CD14-positive monocyte (primary cell): ENCODE data around the gene HSPB6. TPM values are rescaled to one million over a fixed set of nuclear protein-coding genes. Genes with fewer than 3 reads are reported as not detected.

ENCODE experiments used
- DNase-seq, 3 donors: peaks; one replicate each; pipeline ENCODE4 v3.0.0-alpha.2; 2011 to 2022
- H2AFZ ChIP-seq: 2 replicates; pipeline ENCODE4 v1.6.0; 2012; ENCODE audit warnings: mild to moderate bottlenecking, low read depth, low read length, inconsistent platforms; ENCODE audit not compliant: insufficient read depth, poor library complexity, severe bottlenecking
- H3K27ac ChIP-seq, 2 donors: 1 replicate in 1 of 2; 2 replicates in 1 of 2; pipeline ENCODE4 v1.5.1; 2012 to 2013; ENCODE audit warnings: low read length in 2 of 2, control low read depth in 1 of 2, inconsistent platforms in 1 of 2, low read depth in 1 of 2, mild to moderate bottlenecking in 1 of 2
- H3K27me3 ChIP-seq, 2 donors: one replicate each; pipeline versions ENCODE4 v1.6.0 to v1.6.1; 2011 to 2013; ENCODE audit warnings: low read length in 2 of 2; ENCODE audit not compliant: control insufficient read depth in 2 of 2, insufficient read depth in 2 of 2
- H3K36me3 ChIP-seq, 2 donors: replicated peaks in 1 of 2; 1 replicate in 1 of 2; 2 replicates in 1 of 2; pipeline versions ENCODE4 v1.5.1 to v1.6.1; 2012 to 2013; ENCODE audit warnings: low read length in 2 of 2, control low read depth in 1 of 2, inconsistent platforms in 1 of 2, mild to moderate bottlenecking in 1 of 2; ENCODE audit not compliant: insufficient read depth in 2 of 2, control insufficient read depth in 1 of 2
- H3K4me1 ChIP-seq, 2 donors: 1 replicate in 1 of 2; 2 replicates in 1 of 2; pipeline versions ENCODE4 v1.5.1 to v1.6.1; 2012 to 2013; ENCODE audit warnings: low read length in 2 of 2, control low read depth in 1 of 2, inconsistent platforms in 1 of 2, mild to moderate bottlenecking in 1 of 2, moderate library complexity in 1 of 2; ENCODE audit not compliant: insufficient read depth in 2 of 2, control insufficient read depth in 1 of 2
- H3K4me2 ChIP-seq: replicated peaks from 2 replicates; pipeline ENCODE3; 2012; ENCODE audit warnings: low read length, moderate library complexity, mild to moderate bottlenecking; ENCODE audit not compliant: poor library complexity, severe bottlenecking; ENCODE audit errors: extremely low read depth
- H3K4me3 ChIP-seq, 3 experiments: fragments of 200-600 bp in 1 of 3; sonication (generic) in 1 of 3; replicated peaks in 1 of 3; 1 replicate in 2 of 3; 2 replicates in 1 of 3; pipeline ENCODE4 v1.5.1; 2011 to 2013; ENCODE audit warnings: low read length in 3 of 3, mild to moderate bottlenecking in 3 of 3, control low read depth in 2 of 3, low read depth in 2 of 3, inconsistent platforms in 1 of 3, moderate library complexity in 1 of 3
- H3K79me2 ChIP-seq: 2 replicates; pipeline ENCODE4 v1.6.0; 2012; ENCODE audit warnings: mild to moderate bottlenecking, control low read depth, inconsistent platforms, low read length, moderate library complexity; ENCODE audit not compliant: insufficient read depth
- H3K9ac ChIP-seq: 2 replicates; pipeline ENCODE4 v1.6.0; 2017; ENCODE audit warnings: low read length, mild to moderate bottlenecking; ENCODE audit not compliant: insufficient read depth, poor library complexity, severe bottlenecking
- H3K9me3 ChIP-seq, 2 donors: replicated peaks in 1 of 2; 1 replicate in 1 of 2; 2 replicates in 1 of 2; pipeline versions ENCODE4 v1.5.1 to v1.6.1; 2012 to 2013; ENCODE audit warnings: low read length in 2 of 2, control low read depth in 1 of 2; ENCODE audit not compliant: control insufficient read depth in 1 of 2, insufficient read depth in 1 of 2
- H4K20me1 ChIP-seq: 2 replicates; pipeline ENCODE4 v1.6.0; 2012; ENCODE audit warnings: mild to moderate bottlenecking, low read length, control low read depth, moderate library complexity; ENCODE audit not compliant: insufficient read depth
- H3K27ac Mint-ChIP-seq, 7 donors: one replicate each; pipeline ENCODE4 v1.8.0; 2020; ENCODE audit warnings: mild to moderate bottlenecking in 7 of 7, mixed read lengths in 7 of 7, moderate library complexity in 6 of 7, inconsistent platforms in 2 of 7
- H3K27me3 Mint-ChIP-seq, 3 donors: one replicate each; pipeline ENCODE4 v1.8.0; 2021 to 2022; ENCODE audit warnings: low read depth in 3 of 3, mild to moderate bottlenecking in 3 of 3, mixed read lengths in 3 of 3, moderate library complexity in 3 of 3, inconsistent platforms in 1 of 3
- H3K36me3 Mint-ChIP-seq, 2 donors: one replicate each; pipeline ENCODE4 v1.8.0; 2020; ENCODE audit warnings: mixed read lengths in 2 of 2, inconsistent platforms in 1 of 2, mild to moderate bottlenecking in 1 of 2
- H3K4me1 Mint-ChIP-seq: one replicate; pipeline ENCODE4 v1.8.0; 2020; ENCODE audit warnings: mild to moderate bottlenecking, mixed read lengths
- H3K4me3 Mint-ChIP-seq, 2 donors: one replicate each; pipeline ENCODE4 v1.8.0; 2020; ENCODE audit warnings: mild to moderate bottlenecking in 2 of 2, mixed read lengths in 2 of 2, moderate library complexity in 1 of 2
- H3K9me3 Mint-ChIP-seq, 7 donors: one replicate each; pipeline ENCODE4 v1.8.0; 2020 to 2022; ENCODE audit warnings: mixed read lengths in 7 of 7, mild to moderate bottlenecking in 6 of 7, moderate library complexity in 6 of 7, inconsistent platforms in 2 of 7
- WGBS: methylation state at CpG from one replicate; pipeline ENCODE4 v1.1.5; 2013; ENCODE audit warnings: missing lambda C conversion rate; ENCODE audit not compliant: insufficient coverage; 5-methylcytosine and 5-hydroxymethylcytosine counted together
- intact Hi-C, 2 donors: fragments of 100-400 bp; cut with micrococcal nuclease; formaldehyde crosslinking; loops; one replicate each; pipeline versions ENCODE4 v1.15.0 to v1.15.1; 2023
- polyA plus RNA-seq, 3 donors: library from polyadenylated mRNA; depleted of rRNA in 1 of 3; unstranded in 2 of 3; stranded (reverse) in 1 of 3; fragments of 300-500 nt in 2 of 3; fragments of >200 nt in 1 of 3; fragmentation: Illumina TruSeq in 2 of 3; gene quantifications; 1 replicate in 2 of 3; 2 replicates in 1 of 3; pipeline ENCODE4 v1.2.3, GENCODE V29; 2012 to 2021
- TF ChIP-seq, protein P1 (sequence below): fragments of 200-600 bp; IDR thresholded peaks from one replicate; pipeline ENCODE4 v1.8.0; 2022; ENCODE audit warnings: antibody characterized with exemption, mild to moderate bottlenecking

The HSPB6 gene
- polyA plus RNA-seq, 3 donors: not detected

DNA sequence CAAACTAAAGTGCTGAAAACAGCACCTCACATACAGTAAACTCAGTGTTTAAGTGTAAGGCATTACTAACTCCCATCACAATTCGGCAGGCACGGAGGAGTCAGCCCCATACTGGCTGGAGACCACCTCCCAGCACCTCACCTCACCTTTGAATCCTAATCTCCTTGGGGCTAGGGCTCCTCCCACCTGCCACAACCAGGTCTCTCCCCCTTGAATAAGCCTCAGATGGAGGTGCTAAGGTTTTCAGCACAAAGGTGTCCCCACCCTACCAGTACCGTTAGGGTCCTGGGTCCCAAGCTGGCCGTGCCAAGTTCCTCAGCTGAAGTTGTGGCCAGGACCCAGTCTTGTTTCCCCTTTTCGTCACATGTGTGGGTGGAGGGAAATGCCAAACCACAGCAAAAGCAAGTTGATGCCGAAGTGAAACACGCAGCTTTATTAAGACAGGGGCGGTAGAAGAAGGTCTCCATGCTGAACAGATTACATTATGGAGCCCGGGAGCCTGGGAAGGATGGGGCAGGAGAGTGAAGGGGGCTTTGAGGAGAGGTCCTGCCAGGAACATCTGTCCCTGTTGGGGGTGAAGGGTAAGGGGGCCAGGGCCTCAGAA, 14.6 kb downstream of the HSPB6 start, which contains the start of gene IGFLR1:
Gene IGFLR1, minus strand, starts transcription at position 332 of the 604 bp plus-strand sequence. CDS start 1,272 bp downstream, outside the sequence.
- H3K36me3 Mint-ChIP-seq: peaks cover 21 to 33% of the 10 kb centered on the region in 2 donors
- TF ChIP-seq, protein P1, sequence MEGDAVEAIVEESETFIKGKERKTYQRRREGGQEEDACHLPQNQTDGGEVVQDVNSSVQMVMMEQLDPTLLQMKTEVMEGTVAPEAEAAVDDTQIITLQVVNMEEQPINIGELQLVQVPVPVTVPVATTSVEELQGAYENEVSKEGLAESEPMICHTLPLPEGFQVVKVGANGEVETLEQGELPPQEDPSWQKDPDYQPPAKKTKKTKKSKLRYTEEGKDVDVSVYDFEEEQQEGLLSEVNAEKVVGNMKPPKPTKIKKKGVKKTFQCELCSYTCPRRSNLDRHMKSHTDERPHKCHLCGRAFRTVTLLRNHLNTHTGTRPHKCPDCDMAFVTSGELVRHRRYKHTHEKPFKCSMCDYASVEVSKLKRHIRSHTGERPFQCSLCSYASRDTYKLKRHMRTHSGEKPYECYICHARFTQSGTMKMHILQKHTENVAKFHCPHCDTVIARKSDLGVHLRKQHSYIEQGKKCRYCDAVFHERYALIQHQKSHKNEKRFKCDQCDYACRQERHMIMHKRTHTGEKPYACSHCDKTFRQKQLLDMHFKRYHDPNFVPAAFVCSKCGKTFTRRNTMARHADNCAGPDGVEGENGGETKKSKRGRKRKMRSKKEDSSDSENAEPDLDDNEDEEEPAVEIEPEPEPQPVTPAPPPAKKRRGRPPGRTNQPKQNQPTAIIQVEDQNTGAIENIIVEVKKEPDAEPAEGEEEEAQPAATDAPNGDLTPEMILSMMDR: no peak
- Histone ChIP-seq H2AFZ (peak within 1 kb of the TSS; percentile 79), H3K9me3 (no peaks in the 10 kb centered on the region), H3K4me3 (peak within 1 kb of the TSS; percentile 62 to 100 (median 89)), H3K36me3 (peaks cover 22 to 24% of the 10 kb centered on the region in 2 donors), H3K9ac (peak within 1 kb of the TSS; percentile 60), H4K20me1 (peaks cover 31% of the 10 kb centered on the region), H3K27me3 (no peaks in the 10 kb centered on the region), H3K4me1 (peaks cover 54 to 68% of the 10 kb centered on the region in 2 donors), H3K79me2 (peaks cover 52% of the 10 kb centered on the region), H3K4me2 (peak within 1 kb of the TSS; percentile 100), H3K27ac (peak within 1 kb of the TSS; percentile 84 to 90)
- intact Hi-C loops: loop anchor here (5.0 to 10.0 kb wide), 8 partner anchors 35 to 1593 kb away; partner anchors contain the start of genes ARHGAP33 (in 1 of the 2), CAPNS1 (in 1 of the 2), COX6B1 (in 1 of the 2) and ETV2 (in 1 of the 2)
- peak within 1 kb of the TSS; percentile 90 to 96 for H3K4me3 Mint-ChIP-seq
- 1% methylated on average over 7 of the region's 9 CpGs for WGBS
- peak within 1 kb of the TSS; percentile 96 to 98 (median 97) for H3K27ac Mint-ChIP-seq
- H3K4me1 Mint-ChIP-seq: peaks cover 50% of the 10 kb centered on the region
- DNase-seq: peak; percentile 77 to 88 (median 78)
- H3K9me3 Mint-ChIP-seq: no peaks in the 10 kb centered on the region
- no peaks in the 10 kb centered on the region for H3K27me3 Mint-ChIP-seq

DNA sequence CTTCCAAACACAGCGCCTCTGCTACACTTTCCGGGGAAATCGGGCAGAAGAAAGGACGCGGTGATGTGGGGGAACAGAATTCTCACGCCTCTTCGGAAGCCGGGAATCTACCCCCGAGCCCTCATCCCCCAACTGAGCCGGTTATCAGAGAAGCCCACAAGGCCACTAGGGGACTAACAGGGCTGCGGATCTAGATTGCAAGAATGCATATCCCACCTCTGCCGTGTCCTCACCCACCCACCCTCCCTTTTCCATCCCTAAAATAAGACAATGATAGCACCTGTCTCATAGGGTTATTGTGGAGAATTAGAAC, 15.7 kb downstream of the HSPB6 start:
- peaks cover 45% of the 10 kb centered on the region for H3K4me1 Mint-ChIP-seq
- H3K36me3 Mint-ChIP-seq: peaks cover 29 to 42% of the 10 kb centered on the region in 2 donors
- Histone ChIP-seq H4K20me1 (peaks cover 41% of the 10 kb centered on the region), H3K36me3 (peaks cover 32 to 35% of the 10 kb centered on the region in 2 donors), H2AFZ (peak overlapping the region; percentile 77), H3K27me3 (no peaks in the 10 kb centered on the region), H3K4me2 (peak overlapping the region; percentile 100), H3K27ac (peak overlapping the region; percentile 84 to 89), H3K79me2 (peaks cover 42% of the 10 kb centered on the region), H3K4me1 (peaks cover 50 to 61% of the 10 kb centered on the region in 2 donors), H3K9me3 (no peaks in the 10 kb centered on the region), H3K4me3 (peak overlapping the region; percentile 62 to 100 (median 89)), H3K9ac (peak overlapping the region; percentile 69)
- DNase-seq: no peak
- intact Hi-C loops: loop anchor here (5.0 to 10.0 kb wide), 8 partner anchors 36 to 1594 kb away; partner anchors contain the start of genes ARHGAP33 (in 1 of the 2), CAPNS1 (in 1 of the 2), COX6B1 (in 1 of the 2) and ETV2 (in 1 of the 2)
- no peaks in the 10 kb centered on the region for H3K9me3 Mint-ChIP-seq
- peak overlapping the region; percentile 89 to 97 (median 92) for H3K27ac Mint-ChIP-seq
- H3K4me3 Mint-ChIP-seq: peak overlapping the region; percentile 88 to 96
- TF ChIP-seq, protein P1: peak; percentile 6
- no peaks in the 10 kb centered on the region for H3K27me3 Mint-ChIP-seq
- no CpG with 5 or more reads among the region's 12 CpGs for WGBS
